ENCODE data around the gene PTK6.
"Not testable (repeated sequence)": the region's sequence is repeated elsewhere in the genome, so short reads cannot be mapped to it uniquely, and the experiment has no call there.

The PTK6 gene

DNA sequence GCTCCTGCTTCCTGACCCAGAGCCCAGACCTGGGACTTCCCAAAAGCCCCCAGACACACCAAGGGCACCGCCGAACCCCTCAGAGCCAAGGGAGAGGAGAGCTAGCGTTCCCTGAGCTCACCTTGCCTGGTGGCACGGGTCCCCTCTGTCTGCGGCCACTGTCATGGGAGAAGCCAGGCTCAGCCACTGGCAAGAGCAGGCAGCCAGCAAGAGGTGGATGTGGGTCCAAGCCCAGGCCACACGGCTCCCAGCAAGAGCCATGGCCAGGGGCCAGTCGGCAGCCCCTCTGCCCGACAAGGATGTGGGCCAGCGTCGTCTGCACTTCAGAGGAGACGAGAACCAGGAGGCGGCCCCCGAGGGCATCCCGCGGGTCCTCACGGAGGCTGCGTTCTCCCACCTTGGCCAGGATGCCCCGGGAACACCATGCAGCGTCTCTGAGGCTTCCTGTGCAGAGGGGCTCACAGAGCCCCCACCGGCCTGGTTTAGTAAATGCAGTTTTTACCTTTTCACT lies 18.8 kb downstream of the PTK6 start:
- H3K27ac ChIP-seq, result no peak overlapping the region
- no peak for DNase-seq (ENCODE audit: low read depth, low spot score)

DNA sequence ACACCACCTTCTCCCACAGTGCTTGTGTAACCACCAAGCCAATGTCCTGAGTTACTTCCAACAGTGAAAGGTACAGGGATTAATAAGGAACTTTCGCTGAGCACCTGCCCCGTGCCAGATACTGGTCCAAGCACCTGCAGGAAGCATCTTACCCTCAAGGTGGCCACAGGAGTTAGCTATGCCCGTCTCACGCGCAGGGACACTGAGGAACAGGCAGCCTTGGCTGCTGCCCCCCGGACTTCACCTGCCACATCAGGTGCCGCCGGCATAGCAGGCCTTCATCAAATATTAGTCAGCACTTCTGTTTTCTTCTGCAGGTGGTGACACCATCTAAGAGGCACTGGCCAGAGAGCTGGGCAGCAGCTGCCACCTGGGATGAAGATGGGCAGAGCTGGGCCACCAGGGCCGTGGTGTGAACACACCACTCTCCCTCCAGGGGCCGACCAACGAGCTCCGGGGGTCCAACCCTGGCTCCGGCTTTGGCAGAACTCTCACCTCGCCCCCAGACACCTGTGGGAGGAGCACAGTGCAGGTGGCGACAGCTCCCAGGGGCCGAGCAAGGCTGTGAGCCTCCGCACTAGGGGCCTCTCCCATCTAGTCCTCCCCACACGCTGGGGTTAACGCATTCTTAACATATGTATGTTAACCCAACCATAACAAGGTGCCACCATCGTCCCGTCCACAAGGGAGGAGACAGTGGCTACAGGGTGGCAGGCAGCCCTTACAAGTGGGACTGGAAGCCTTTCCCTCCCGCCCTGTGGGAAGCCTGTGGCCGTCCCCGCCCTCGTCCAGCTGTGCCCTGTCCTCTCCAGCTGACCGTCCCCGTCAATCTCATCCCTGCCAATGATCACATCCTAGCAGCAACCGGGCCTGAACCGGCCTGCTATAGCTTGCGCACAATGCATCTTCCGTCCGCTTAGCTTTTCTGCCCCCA lies 19.5 kb downstream of the PTK6 start:
- no peak overlapping the region for H3K27ac ChIP-seq
- DNase-seq (ENCODE audit: low read depth, low spot score), result no peak

DNA sequence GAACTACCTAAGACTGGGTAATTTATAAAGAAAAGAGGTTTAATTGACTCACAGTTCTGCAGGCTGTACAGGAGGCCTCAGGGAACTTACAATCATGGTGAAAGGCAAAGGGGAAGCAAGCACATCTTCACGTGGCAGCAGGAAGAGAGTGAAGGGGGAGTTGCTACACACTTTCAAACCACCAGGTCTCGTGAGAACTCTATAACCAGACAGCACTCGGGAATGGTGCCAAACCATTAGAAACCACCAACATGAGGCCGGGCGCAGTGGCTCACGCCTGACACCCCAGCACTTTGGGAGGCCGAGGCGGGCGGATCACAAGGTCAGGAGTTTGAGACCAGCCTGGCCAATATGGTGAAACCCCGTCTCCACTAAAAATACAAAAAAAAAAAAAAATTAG lies 22.7 kb downstream of the PTK6 start:
- not testable (repeated sequence) for H3K27ac ChIP-seq; DNase-seq (ENCODE audit: low read depth, low spot score)

DNA sequence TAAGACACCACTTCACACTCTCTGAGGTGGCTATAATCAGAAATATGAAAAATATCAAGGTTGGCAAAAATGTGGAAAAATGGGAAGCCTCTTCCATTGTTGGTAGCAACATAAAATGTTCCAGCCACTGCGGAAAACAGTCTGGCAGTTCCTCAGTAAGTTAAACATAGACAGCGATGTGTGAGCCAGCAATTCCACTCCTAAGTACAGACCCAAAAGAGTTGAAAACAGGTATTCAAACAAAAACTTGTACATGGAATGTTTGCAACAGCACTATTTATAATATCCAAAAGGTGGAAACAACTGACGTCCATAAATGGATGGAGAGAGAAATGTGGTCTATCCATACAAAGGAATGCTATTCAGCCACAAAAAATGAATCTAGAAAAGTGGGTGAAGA lies 24.0 kb downstream of the PTK6 start:
- no peak for DNase-seq (ENCODE audit: low read depth, low spot score)
- H3K27ac ChIP-seq, result no peak overlapping the region

DNA sequence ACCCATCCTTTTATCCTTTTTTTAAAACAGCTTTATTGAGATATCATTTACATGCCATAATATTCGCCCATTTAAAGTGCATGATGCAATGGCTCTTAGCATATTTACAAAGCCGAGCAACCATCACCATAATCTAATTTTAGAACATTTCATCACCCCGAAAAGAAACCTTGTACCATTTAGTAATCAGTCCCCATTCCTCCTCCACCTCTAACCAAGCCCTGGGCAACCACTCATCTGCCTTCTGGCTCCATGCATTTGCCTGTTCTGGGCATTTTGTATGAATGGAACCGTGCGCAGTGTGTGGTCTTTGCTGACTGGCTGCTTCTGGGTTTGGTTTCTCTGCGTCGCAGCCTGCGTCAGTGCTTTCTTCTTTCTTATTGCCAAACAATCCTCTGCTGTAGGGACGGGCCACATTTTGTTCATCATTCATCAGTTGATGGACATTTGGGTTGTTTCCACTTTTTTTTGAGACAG lies 28.1 kb downstream of the PTK6 start:
- no peak for DNase-seq (ENCODE audit: low read depth, low spot score)
- no peak overlapping the region for H3K27ac ChIP-seq

DNA sequence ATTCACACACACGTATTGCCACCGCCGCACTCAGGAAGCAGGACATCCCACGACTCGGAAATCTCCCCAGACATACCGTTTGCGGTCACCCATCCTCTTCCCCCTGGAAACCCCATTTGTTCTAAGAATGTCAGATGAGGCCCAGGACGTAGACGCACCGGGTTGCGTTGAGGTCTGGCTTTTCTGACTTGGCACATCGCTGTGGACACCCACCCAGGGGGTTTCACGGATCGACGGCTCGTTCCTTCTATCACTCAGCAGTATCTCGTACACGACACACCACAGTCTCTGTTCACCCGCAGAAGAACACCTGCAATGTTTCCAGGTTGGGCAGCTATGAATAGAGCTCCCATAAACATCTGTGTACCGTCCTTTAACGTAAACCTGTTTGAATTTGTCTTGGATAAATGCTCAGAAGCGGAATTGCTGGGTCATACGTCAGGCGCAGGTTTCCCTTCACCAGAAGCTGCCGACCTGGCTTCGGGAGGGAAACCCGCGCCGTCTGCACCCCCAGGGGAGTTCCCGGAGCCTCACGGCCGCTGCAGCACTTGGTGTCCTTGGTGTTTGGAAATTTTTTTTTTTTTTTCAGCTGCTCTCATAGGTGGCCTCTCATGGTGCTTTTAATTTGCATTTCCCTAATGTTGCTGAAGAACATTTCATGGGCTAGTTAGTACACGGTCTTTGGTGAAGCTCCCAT lies 29.0 kb downstream of the PTK6 start:
- H3K27ac ChIP-seq, result no peak overlapping the region
- no peak for DNase-seq (ENCODE audit: low read depth, low spot score)

DNA sequence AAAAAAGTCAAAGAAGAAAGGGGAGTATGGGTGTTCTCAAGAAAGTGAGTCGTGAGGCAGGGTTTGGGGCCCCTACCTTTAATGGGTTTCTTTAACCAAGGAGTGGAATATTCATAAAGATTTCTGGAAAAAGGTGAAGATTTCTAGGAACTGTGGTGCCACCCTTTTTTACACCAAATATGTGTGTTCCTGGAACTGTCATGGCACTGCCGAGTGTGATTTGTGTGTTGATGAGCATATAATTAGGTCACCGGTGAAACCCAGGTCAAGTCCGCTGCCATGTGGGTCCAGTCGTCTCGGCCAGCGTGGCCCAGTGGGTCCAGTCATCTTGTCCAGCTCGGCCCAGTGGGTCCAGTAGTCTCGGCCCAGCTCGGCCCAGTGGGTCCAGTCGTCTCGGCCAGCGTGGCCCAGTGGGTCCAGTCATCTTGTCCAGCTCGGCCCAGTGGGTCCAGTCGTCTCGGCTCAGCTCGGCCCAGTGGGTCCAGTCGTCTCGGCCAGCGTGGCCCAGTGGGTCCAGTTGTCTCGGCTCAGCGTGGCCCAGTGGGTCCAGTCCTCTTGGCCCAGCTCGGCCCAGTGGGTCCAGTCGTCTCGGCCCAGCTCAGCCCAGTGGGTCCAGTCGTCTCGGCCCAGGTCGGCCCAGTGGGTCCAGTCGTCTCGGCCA lies 30.0 kb downstream of the PTK6 start:
- no peak for DNase-seq (ENCODE audit: low read depth, low spot score)

DNA sequence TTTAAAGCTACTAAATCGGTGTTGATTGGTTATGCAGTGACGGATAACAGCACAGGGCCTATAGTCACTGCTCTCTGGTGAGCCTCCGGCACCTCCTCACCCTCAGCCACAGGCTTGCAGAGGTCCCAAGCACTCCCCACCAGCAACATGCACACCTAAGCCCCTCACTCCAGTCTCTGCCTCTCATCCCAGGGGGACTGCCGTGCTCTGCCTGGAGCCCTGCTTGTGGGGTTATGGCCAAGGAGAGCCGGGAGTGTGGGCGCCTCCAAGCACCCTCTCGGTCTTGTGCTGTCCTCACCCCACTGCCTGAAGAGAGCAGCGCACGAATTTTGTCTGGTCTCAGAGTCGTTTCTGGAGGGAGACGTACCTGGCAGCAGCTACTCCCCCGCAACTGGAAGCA lies 31.5 kb downstream of the PTK6 start:
- no peak overlapping the region for H3K27ac ChIP-seq
- DNase-seq (ENCODE audit: low read depth, low spot score), result no peak

More for the DNA sequence above, 30.0 kb downstream of the PTK6 start:
- H3K27ac ChIP-seq, result no peak overlapping the region

DNA sequence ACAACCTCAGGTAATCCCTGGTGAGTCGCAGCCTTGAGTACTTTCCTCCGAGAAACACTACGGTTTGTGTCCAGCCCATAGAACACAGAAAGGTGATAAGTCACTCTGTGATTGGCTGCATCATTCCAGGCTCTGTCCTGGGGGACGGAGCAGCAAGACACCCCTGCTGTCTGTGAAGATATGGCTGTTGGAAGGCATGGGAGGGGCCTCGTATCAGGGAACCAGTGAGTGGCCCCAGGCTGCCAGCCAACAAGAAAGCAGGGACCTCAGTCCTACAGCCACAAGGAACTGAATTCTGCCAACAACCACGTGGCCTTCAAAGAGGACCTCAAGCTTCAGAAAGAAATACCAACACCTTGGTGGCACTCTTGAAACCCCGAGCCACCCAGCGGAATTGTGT lies 31.9 kb downstream of the PTK6 start:
- no peak overlapping the region for H3K27ac ChIP-seq
- no peak for DNase-seq (ENCODE audit: low read depth, low spot score)

DNA sequence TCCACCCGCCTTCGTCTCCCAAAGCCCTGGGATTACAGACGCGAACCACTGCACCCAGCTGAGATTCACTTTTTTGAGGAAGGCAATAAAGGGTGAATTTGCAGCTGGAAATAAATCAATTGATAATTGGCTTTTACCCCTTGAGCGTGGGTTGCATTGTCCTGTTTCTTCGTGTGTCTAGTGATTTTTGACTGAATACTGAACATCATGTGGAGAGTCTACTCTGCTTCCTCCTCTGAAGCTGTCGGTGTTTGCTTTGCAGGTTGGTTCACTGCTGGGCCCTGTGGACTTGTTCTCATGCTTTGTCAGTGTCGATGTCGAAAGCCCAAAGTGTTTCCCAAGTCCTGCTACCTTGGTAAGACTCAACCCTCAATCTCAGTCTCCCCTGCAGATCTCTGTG lies 32.5 kb downstream of the PTK6 start:
- no peak for DNase-seq (ENCODE audit: low read depth, low spot score)
- no peak overlapping the region for H3K27ac ChIP-seq

DNA sequence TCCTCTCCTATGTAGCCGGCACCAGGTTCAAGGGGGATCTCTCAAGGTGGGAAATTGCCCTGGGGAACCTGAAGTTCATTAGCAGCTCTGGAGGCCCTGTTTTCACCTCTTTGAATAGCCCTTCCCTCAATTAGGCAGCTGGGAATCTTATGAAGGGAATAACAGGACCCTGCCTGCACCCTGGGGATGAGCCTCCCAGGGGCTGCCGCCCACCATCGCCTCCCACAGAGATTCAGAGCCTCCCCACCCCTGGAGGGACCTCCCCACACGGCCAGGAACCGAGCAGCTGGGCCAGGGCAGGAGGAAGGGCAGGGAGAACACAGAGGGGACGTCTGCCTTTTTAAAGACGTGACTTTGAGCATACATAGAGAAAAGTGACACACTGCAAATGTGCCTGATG lies 33.7 kb downstream of the PTK6 start:
- H3K27ac ChIP-seq, result no peak overlapping the region

DNA sequence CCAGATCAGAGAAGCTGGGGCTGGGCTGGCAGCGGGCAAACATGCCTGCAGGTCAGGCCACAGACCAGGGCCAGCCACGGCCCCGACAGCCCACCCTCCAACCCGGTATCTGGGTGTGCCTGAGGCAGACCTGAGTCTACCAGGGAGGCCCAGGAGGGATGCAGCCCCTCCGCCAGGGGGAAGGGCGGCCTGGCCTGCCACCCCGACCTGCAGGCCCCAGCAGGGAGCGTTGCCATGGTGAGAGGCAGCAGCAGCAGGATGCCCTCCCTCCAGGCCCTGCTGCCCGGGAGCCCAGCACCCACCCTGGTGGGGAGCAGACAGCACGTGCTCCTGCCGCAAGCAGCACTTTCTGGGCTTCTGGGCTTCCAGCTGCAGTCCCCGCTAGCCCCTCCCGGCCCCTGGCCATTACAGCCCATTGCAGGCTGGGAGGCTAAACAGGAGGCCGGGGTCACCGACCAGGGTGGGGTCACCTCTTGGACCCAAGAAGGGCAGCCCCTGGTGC lies 34.5 kb downstream of the PTK6 start:
- DNase-seq (ENCODE audit: low read depth, low spot score), result no peak
- no peak overlapping the region for H3K27ac ChIP-seq

More for the DNA sequence above, 33.7 kb downstream of the PTK6 start:
- no peak for DNase-seq (ENCODE audit: low read depth, low spot score)

DNA sequence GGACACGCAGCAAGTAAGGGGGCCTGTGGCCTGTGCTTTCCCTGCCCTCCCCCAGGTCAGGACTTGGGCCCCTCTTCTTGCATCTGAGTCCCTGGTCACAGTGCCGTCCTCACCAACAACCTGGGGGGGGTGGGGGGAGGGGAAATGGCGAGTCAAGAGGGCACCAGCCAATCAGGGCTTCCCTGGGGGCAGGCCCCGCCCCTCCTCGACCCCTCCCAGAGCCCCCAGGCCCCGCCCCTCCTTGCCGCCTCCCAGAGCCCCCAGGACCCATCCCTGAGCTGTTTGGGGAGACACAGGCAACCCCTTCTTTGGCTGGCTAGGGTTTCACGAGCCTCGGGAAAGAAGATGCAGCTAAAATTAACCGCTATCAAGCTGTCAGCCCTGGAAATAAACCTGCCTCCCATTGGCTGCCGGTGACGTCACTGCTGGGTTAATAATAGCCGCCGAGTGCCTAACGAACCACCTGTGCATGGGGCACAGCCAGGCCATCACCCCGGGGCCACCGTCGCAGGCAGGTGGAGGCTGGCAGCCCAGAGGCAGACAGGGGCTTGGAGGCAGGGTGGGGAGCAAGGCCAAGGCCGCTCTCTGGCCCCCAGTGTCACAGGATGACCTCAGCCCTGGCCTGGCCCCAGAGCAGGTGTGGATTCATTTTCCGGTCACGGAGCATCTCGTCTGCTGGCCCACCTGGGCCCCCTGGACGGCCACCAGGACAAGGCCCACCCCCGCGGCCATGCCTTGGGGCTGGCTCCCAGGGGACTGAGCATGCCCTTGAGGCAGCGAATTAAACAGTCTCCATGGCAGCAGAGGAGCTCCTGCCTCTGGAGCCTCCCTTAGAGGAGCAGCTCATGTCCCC lies 35.1 kb downstream of the PTK6 start:
- H3K27ac ChIP-seq, result no peak overlapping the region

DNA sequence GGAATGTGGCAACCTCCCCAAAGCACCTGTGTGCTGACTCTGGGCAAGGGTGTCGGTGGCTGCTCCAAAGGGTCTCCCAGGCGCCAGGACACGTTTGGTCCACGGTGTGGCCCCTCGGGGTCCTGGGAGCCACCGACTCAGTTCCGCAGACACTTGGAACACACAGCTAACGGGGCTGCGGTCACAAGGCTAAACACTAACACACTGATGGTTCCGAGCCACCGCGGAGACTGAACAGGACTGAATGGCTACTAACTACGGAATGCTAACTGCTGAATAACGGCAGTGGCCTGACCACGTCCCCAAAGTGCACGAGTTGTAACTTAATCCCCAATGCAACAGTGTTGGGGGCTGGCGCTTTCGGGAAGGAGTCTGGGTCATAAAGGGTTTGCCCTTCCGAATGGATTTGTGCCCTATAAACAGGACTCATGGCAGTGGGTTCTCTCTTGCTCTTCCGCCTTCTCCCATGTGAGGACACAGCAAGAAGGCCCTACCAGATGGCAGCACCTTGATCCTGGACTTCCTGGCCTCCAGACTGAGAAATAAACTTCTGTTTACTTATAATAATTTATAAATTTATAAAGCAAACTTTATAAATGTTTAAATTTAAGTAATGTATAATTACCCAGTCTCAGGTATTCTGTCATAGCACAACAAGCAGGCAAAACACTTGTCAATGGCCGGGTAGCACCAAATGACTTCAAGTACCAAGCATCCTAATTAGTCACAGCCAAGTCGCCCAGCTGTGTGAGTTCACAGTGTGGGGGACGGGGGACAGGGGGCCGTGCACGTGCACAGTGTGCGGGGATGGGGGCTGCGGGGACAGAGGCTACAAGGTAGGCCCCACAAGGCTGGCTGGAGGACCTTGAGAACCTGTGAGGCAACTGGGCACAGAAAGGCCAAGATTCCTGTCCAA lies 36.0 kb downstream of the PTK6 start:
- H3K27ac ChIP-seq, result no peak overlapping the region
- DNase-seq (ENCODE audit: low read depth, low spot score), result no peak

More for the DNA sequence above, 35.1 kb downstream of the PTK6 start:
- no peak for DNase-seq (ENCODE audit: low read depth, low spot score)

DNA sequence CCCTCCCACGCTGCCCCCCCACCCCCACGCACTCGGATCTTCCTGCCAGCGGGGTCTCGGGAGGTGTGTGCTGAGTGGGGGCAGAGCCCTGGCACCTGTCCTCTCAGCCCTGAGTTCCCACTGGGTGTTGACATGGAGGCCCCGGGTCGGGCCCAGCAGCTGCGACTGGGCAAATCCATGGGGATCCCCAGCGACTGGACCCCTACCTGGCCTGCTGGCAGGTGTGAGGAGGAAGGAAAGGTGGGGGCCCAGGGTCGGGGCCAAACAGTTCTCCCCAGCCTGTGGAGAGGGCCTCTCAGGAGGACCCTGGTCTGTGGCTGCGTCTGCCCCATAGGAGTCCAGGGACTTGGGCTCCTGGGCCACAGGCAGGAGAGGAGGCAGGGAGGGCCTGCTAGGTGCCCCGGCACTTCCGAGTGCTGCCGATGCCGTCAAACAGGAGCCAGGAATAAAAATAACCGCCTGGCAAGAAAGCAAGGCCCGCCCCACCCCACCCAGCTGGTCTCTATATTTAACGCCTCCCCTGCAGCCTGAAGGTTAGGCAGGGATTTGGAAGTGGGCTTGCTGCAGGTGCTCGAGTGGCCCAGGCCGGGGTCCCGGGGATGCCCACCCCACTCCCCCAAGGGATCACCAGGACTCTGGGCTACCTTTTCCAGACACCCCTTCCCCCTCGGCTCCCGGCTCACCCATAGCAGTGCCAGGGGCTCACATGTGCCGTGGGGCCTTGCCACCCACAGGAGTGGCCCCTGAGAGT lies 36.9 kb downstream of the PTK6 start:
- no peak overlapping the region for H3K27ac ChIP-seq
- no peak for DNase-seq (ENCODE audit: low read depth, low spot score)

DNA sequence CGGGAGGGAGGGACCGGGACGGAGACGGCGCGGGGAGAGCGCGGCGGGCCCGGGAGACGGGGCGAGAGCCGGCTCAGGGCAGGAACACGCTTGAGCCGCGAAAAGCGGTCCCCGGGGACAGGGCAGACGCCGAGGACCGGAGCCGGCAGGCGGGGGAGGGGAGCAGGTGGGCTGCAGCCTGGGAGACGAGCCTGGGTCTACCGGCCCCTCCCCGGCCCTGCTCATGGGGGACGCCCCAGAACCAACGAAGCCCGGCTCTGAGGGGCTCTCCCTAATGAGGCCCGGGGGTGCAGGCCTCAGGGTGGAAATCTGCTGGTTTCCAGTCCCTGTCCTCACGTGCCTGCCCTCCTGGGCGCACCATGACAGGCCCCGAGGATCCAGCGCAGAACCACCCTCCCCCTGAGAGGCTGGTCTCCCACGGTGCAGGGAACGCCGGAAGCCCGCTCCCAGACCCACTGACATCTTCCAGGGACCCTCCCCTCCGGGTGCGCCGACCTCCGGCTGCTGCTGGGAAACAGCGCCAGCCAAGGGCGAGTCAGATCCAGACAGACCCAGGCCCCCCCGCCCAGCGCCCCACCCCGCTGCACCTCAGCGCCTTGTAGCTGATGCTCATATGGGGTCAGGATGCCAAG lies 37.7 kb downstream of the PTK6 start:
- no peak overlapping the region for H3K27ac ChIP-seq
- no peak for DNase-seq (ENCODE audit: low read depth, low spot score)

DNA sequence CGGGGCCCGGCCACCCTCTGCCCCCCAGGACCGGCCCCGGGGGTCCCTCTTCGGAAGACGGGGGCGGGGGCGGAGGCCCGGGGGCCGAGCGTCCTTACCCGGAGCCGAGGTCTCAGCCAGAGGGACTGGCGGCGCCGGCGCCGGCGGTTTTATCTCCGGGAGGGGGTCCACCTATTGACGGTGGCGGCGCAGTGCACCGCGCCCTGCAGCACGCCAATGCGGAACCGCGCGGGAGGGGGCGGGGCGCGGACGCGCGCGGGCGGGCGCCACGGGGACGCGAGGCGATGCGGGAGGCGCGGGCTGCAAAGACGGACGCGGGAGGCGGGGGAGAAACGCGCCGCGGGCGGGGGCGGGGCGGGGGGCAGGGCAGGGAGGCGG lies 38.2 kb downstream of the PTK6 start, which contains the start of gene EEF1A2:
Gene EEF1A2 (minus strand): TSS at position 124 of the 378 bp plus-strand sequence. CDS start 1,320 bp downstream, outside the sequence.
- no peak within 1 kb of the TSS for H3K27ac ChIP-seq
- no peak for DNase-seq (ENCODE audit: low read depth, low spot score)

Data from epithelial cell of prostate (primary cell).